Ectodermal cell (in vitro differentiated cells): ENCODE data around the gene ZNF888.
A peak's percentile ranks its signal among the peaks of the same experiment; 100 is the strongest.
"Not testable (repeated sequence)": the region's sequence is repeated elsewhere in the genome, so short reads cannot be mapped to it uniquely, and the experiment has no call there.

Experiments
- H3K27ac ChIP-seq: 2 replicates; pipeline ENCODE4 v1.7.0; 2013; ENCODE audit warnings: mild to moderate bottlenecking, low read depth, low read length; ENCODE audit not compliant: insufficient read depth, poor library complexity, severe bottlenecking
- H3K27me3 ChIP-seq: 2 replicates; pipeline ENCODE4 v1.7.0; 2013; ENCODE audit warnings: mild to moderate bottlenecking, low read length; ENCODE audit not compliant: insufficient read depth, control insufficient read depth, poor library complexity, severe bottlenecking
- H3K36me3 ChIP-seq: one replicate; pipeline ENCODE4 v1.7.0; 2013; ENCODE audit warnings: low read length; ENCODE audit not compliant: control insufficient read depth, insufficient read depth
- H3K4me1 ChIP-seq: one replicate; pipeline ENCODE4 v1.7.0; 2013; ENCODE audit warnings: low read length; ENCODE audit not compliant: control insufficient read depth, insufficient read depth
- H3K4me3 ChIP-seq: 2 replicates; pipeline ENCODE4 v1.7.0; 2013; ENCODE audit warnings: low read depth, low read length, control low read depth; ENCODE audit not compliant: insufficient read depth
- H3K9me3 ChIP-seq: 2 replicates; pipeline ENCODE4 v1.7.0; 2013; ENCODE audit warnings: mild to moderate bottlenecking, low read length, moderate library complexity; ENCODE audit not compliant: control insufficient read depth
- WGBS, 2 experiments: methylation state at CpG; one replicate each; pipeline ENCODE4 v1.1.7; 2013; ENCODE audit warnings: missing lambda C conversion rate in 2 of 2; 5-methylcytosine and 5-hydroxymethylcytosine counted together

Gene ZNF888

DNA sequence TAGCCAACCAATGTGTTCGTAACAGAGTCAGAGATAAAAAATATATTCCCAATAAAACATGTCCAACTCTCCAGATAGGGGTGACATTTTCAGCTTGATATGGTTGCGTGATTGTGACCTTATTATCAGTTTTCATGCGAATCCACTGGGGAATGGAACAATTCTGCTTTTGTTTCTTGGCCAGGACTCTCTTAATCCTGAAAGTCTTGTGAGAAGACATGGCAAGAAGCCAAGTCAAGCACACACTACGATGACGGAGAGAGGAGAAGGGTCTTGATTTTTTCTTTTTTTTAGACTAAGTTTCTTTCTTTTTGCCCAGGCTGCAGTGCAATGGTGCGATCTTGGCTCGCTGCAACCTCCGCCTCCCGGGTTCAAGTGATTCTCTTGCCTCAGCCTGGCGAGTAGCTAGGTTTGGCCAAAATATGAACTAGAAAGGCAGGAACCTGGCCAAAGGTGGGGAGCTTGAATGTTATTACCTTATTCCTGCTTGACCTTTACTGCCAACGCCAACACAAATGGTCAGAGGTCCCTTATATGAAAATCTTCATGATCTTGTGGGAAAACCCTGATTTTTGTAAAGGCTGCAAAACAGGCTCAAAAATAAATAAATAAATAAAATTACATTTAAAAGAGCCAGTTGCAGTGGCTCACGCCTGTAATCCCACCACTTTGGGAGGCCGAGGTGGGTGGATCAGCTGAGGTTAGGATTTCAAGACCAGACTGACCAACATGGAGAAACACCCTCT lies 25.0 kb upstream of the ZNF888 start:
- WGBS, 2 experiments: 92 to 95% methylated on average over 13 of the region's 13 CpGs
- Histone ChIP-seq H3K9me3 (no peaks in the 10 kb centered on the region), H3K4me3 (no peak overlapping the region), H3K36me3 (peaks cover 48% of the 10 kb centered on the region), H3K4me1 (no peaks in the 10 kb centered on the region), H3K27ac (no peak overlapping the region), H3K27me3 (no peaks in the 10 kb centered on the region)

DNA sequence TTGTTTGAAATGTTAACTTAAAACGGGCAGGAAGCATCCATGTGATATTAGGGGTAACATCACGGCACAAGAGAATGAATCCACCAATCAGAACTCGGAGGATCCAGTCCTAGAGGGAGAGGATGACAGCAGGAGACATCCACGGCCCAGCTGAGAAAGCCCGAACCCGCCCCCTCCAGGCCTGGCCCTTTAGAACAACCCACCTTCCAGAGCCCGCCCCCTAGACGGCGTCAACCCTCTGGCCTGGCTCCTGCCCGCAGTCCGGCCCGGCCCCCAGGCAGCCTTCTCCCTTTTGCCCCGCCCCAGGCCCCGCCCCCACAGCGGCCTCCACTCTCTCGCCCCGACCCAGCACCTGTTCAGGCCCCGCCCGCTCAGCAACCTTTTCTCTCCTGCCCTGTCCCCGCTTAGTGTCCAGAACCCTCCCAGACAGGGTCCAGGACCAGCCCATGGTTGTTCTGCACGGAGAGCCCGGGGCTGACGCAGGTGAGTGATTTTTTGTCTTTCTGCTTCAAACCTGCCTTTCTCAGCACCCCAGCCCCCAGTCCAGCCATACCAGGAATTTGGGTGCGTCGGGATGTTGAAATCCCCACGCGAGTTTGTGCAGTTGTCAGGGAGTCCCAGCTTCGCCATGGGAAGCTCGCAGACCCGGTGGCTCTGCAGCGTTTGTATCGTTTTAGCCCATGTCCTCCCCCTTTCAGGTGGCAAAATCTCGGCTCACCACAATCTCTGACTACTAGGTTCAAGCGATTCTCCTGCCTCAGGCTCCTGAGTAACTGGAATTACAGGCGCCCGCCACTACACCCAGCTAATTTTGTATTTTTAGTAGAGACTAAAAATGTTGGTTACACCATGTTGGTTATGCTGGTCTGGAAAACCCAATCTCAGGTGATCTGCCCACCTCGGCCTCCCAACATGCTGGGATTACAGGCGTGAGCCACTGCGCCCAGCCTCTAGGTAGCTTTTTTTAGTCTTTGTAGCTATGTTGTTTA lies 23.4 kb upstream of the ZNF888 start:
- Histone ChIP-seq H3K27me3 (no peaks in the 10 kb centered on the region), H3K4me3 (no peak overlapping the region), H3K36me3 (peaks cover 32% of the 10 kb centered on the region), H3K27ac (no peak overlapping the region), H3K9me3 (no peaks in the 10 kb centered on the region), H3K4me1 (no peaks in the 10 kb centered on the region)
- 76 to 83% methylated on average over 39 of the region's 39 CpGs for WGBS, 2 experiments

GRCh38 chr19:52945652-52946321 lies 22.6 kb upstream of the ZNF888 start:
- WGBS, 2 experiments: 88 to 89% methylated on average over 24 of the region's 24 CpGs
- no peak overlapping the region for H3K27ac ChIP-seq
- H3K4me3 ChIP-seq: no peak overlapping the region

DNA sequence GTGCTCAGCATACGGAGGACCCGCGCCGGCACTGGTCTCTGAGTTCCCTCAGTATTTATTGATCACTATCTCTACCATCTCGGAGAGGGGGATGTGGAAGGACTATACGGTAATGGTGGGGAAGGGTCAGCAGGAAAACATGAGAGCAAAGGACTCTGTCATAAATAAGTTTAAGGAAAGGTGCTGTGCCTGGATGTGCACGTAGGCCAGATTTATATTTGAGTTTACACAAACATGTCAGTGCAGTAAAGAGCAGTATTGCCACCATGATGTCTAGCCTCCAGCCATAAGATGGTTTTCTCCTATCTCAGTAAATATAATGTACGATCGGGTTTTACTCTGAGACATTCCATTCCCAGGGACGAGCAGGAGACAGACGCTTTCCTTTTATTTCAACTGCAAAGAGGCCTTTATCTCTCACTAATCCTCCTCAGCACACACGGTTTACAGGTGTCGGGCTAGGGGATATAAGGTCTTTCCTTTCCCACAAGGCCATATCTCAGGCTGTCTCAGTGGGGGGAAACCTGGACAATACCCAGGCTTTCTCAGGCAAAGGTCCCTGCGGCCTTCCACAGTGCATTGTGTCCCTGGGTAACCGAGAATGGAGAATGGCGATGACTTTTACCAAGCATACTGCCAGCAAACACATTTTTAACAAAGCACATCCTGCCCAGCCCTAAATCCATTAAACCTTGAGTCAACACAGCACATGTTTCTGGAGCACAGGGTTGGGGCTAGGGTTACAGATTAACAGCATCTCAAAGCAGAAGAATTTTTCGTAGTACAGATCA lies 21.7 kb upstream of the ZNF888 start:
- H3K9me3 ChIP-seq, H3K4me1 ChIP-seq, H3K27ac ChIP-seq, H3K4me3 ChIP-seq, H3K27me3 ChIP-seq: not testable (repeated sequence)
- peaks cover 15% of the 10 kb centered on the region for H3K36me3 ChIP-seq
- 70 to 81% methylated on average over 17 of the region's 17 CpGs for WGBS, 2 experiments

More at GRCh38 chr19:52945652-52946321, 22.6 kb upstream of the ZNF888 start:
- H3K27me3 ChIP-seq: no peaks in the 10 kb centered on the region
- no peaks in the 10 kb centered on the region for H3K9me3 ChIP-seq
- no peaks in the 10 kb centered on the region for H3K4me1 ChIP-seq
- peaks cover 24% of the 10 kb centered on the region for H3K36me3 ChIP-seq

GRCh38 chr19:52943884-52944643 lies 20.8 kb upstream of the ZNF888 start:
- Histone ChIP-seq H3K9me3 (no peaks in the 10 kb centered on the region), H3K4me1 (no peaks in the 10 kb centered on the region), H3K36me3 (peaks cover 7% of the 10 kb centered on the region), H3K27ac (no peak overlapping the region), H3K4me3 (no peak overlapping the region), H3K27me3 (no peaks in the 10 kb centered on the region)
- WGBS, 2 experiments: 87 to 89% methylated on average over 16 to 17 of the region's 17 CpGs

DNA sequence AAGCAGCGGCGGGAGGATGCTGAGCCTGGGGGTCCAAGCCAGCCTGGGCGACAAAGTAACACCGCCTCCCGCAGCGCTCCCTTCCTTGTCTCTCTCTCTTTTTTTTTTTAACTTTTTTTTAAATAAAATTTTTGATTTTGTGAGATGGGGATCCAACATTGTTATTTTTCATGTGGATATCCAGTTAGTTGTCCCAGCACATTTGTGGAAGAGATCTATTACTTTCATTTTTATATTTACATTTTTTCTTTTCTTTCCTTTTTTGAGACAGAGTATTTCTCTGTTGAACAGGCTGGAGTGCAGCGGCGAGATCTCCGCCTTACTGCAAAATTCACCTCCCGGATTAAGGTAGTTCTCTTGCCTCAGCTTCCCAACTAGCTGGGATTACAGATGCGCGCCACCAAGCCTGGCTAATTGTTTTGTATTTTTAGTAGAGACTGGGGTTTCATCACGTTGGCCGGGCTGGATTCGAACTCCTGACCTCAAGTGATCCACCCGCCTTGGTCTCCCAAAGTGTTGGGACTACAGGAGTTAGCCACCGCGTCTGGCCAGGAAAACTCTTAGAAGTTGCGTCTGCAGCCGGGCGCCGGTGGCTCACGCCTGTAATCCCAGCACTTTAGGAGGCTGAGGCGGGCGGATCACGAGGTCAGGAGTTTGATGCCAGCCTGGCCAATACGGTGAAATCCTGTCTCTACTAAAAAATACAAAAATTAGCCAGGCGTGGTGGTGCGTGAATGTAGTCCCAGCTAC lies 20.1 kb upstream of the ZNF888 start:
- no peaks in the 10 kb centered on the region for H3K27me3 ChIP-seq
- 75 to 76% methylated on average over 27 to 28 of the region's 29 CpGs for WGBS, 2 experiments
- no peaks in the 10 kb centered on the region for H3K9me3 ChIP-seq
- H3K36me3 ChIP-seq: peaks cover 4% of the 10 kb centered on the region
- peak overlapping the region; percentile 80 for H3K4me3 ChIP-seq
- H3K27ac ChIP-seq: no peak overlapping the region
- no peaks in the 10 kb centered on the region for H3K4me1 ChIP-seq

GRCh38 chr19:52942386-52943133 lies 19.3 kb upstream of the ZNF888 start:
- no peaks in the 10 kb centered on the region for H3K4me1 ChIP-seq
- H3K27ac ChIP-seq: peak overlapping the region; percentile 67
- H3K9me3 ChIP-seq: no peaks in the 10 kb centered on the region
- no peaks in the 10 kb centered on the region for H3K27me3 ChIP-seq
- peak overlapping the region; percentile 80 for H3K4me3 ChIP-seq
- WGBS, 2 experiments: 0% methylated on average over 43 of the region's 43 CpGs
- no peaks in the 10 kb centered on the region for H3K36me3 ChIP-seq

GRCh38 chr19:52941941-52942385 lies 18.7 kb upstream of the ZNF888 start:
- WGBS, 2 experiments: 0% methylated on average over 25 to 26 of the region's 26 CpGs
- Histone ChIP-seq H3K27me3 (no peaks in the 10 kb centered on the region), H3K36me3 (no peaks in the 10 kb centered on the region), H3K9me3 (no peaks in the 10 kb centered on the region), H3K27ac (peak overlapping the region; percentile 67), H3K4me1 (no peaks in the 10 kb centered on the region), H3K4me3 (peak overlapping the region; percentile 80)
